GM21423 (cell line): ENCODE measurements around the gene EPM2AIP1.
"Not testable (repeated sequence)": the region's sequence is repeated elsewhere in the genome, so short reads cannot be mapped to it uniquely, and the experiment has no call there.

Experiments
- ATAC-seq: cut with Tn5 transposase; IDR thresholded peaks from one replicate; pipeline ENCODE4 v1.9.1; 2021; ENCODE audit warnings: mild to moderate bottlenecking, moderate library complexity; ENCODE audit not compliant: unreplicated experiment

EPM2AIP1 gene

DNA sequence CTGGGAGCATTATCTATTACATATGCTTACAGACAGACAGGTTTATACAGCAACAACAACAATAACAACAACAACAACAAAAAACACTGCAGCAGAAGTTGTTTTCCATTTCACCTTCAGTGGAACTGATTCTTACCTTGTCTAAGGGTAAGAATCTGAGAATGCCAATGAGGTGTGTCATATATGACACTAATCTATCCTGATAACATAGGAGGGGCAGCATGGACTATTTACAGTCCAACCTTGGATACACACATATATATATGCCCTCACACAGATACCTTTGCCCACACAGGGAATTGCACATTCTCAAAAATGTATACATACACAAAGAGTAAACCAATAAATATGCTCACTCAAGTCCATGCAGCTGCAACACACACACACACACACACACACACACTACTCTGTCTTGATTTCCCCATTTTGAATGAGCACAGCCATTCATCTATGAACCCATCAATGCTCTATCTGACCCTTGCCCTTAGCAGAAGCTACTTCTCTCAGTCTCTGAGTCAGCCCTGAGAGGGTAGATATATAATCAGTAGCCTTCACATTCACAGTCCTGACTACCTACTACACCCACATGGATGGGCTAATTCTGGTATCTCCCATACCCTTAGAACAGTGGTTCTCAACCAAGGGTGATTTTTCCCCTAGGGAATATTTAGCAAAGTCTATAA lies 38.3 kb downstream of the EPM2AIP1 start:
- no peak for ATAC-seq

DNA sequence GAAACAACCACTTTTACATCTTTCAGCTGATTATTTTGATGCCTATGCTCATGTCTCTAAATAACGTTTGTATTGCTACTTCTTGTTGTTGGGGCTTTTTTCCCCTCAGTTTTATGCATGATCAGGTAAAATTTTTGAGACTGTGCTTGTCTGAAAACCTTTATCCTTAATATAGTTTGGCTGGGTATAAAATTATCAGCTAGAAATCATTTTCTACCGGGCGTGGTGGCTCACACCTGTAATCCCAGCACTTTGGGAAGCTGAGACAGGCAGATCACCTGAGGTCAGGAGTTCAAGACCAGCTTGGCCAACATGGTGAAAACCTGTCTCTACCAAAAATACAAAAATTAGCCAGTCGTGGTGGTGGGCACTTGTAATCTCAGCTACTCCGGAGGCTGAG lies 45.1 kb downstream of the EPM2AIP1 start:
- ATAC-seq = not testable (repeated sequence)

DNA sequence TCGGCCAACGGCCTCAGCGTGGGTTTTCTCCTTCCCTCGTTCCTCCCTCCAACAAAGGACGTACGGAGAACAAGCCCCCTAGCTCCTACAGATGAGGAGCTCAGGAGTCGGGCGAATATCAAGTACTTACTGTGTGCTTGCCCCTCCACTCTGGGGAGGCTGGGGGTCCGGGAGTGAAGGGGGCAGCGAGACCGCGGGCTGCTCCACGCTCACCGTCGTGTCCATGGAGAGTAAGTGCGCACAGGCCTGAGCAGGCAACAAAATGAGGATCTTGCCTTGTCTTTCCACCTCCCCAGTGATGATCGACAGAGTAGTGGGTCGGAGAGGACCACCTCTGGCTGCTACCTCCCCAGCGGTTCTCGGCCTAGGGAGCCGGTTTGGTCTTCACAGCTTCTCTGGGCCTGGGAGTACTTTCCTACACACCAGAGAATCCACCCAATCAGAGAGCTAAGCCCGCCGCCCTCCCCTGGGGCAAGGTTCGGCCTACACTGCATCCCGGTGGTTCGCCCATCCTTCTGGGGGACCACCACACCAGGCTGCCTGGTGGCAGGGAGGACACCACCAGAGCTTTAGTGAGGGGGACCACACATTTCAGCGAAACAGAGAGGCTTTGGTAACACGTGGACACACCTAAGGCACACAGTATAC lies 47.5 kb downstream of the EPM2AIP1 start:
- no peak for ATAC-seq

DNA sequence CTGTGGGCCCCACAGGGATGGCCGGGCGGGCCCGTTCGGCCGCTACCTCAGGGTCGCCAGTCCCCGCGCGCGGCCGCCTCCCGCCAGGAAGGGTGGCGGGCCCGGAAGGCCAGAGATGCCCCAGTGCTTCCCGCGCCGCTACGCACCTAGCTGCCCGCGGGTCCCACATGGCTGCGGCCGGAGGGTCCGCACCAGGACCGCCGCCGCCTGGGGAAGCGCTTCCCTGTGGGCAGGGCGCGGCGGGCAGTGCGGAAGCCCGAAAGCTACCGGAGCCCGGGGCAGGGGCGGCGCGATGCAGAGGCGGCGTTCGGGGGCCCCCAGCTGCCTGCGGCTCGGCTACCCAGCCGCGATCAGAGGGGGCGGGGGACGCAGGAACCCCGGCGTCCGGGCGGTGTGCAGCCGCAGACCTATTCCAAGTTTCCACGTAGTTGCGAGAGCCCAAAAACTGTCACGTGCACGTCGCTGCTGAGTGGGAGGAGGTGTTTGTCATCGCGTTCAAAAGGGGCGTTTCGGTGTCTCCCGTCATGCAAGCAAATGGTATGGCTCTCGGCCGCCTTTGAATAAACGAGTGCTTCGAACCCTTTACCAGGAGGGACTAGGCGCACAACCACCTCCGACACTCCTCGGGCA lies 48.2 kb downstream of the EPM2AIP1 start, which contains the start of gene TRANK1:
Gene TRANK1 (minus strand): TSS at position 414 of the 630 bp plus-strand sequence. CDS start 245 bp downstream, at position 169.
- ATAC-seq = peak; percentile 51

DNA sequence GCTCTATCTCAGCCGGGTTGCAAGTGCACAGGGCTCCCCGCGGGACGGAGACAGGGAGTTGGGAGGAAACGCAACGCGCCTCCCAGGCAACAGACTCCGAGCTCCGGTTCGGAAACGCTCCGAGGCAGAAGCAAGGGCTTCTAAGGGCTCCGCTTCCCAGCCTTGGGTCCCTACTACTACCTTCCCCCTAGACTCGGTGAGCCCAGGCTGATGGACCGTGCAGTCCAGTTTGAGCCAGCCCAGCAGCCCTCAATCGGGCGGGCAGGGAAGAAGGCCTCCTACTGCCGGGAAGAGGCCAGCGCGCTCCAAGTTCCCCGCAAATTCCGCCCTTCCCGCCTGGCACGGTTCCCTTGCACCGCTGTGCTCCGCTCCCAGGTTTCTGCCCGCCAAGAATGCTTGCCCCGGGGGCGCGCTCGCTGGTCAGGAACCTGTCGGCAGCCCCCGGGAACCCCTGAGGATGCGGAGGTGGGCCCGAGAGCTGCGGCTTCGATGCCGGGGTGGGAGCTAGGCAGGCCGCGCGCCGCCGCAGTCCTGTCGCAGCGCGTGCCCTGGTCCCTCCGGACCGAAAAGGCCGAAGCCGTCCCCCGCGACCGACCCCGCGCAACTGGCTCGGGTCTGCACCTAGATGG lies 48.8 kb downstream of the EPM2AIP1 start:
- ATAC-seq = peak; percentile 55

DNA sequence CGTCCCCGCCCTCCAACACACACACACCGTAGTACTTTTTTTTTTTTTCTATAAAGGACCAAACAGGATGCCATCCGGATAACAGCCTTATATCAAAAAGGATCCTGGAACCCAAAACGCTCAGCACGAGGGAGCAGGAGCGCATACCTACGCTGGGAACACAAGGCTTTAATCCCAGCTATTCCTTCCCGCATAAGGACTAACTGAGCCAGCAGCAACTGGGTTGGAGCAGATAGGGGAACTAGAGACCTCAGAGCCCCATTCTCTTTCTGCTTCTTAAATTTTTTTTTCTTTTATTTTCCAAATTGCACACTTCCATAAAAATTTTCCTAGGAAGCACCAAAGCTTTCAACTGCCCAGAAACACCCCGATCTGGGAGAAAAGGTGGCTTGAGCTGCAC lies 49.3 kb downstream of the EPM2AIP1 start:
- ATAC-seq = no peak

DNA sequence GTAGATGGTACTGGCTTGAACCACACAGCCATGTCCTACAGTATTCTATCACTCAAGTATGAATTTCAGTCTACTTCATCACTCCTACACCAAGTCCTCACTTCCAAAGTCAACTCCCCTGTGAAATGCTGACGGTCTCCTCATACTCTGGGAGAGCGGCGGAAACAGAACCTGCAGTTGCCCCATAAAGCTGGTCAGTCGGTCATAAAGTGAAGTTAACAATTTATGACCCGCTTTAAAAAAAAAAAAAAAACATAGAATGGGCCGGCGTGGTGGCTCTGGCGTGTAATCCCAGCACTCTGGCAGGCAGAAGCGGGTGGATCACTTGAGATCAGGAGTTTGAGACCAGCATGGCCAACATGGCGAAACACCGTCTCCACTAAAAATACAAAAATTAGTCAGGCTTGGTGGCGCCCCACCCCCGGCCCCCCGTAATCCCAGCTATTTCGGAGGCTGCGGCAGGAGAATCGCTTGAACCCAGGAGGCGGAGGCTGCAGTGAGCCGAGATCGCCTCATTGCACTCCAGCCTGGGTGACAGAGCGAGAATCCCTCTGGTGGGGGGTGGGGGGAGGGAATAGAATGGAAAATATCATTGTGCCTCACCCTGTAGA lies 50.2 kb downstream of the EPM2AIP1 start:
- ATAC-seq = no peak

DNA sequence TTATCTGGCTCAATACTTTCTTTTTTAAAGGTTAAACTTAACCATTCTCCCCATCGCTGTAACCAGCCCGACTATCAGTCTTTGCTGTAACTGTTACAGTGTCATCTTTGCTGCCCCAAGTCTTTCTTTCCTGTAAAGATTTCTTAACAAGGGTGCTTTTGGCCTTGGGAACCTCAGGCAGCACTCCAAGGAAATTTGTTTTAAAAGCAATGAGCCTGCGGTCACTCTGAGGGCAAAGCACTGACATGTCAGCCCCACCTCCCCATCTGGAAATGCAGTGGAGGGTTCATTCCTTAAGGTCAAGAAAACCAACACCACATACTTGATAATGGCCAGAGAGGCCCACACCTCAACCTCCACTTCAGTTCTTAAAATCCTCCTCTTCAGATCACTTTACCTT lies 51.3 kb downstream of the EPM2AIP1 start:
- ATAC-seq = no peak

DNA sequence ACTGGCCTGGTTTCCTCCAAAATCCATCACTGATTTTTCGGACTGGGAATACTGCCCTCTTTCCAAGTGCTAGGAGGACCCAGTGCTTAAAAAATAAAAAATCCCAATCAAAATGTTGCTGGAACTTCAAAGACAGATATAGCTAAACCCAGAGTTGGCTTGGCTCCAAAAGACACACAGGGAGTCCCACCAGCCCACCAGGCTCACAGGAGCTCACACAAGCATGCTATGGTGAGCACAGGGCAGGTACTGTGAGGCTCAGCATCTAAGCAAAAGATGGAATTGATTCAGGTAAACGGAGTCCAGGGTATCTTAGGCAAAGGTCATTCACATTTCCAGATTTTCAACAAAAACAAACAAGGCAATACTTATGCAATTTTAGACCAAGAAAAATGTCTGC lies 51.8 kb downstream of the EPM2AIP1 start:
- ATAC-seq = no peak

DNA sequence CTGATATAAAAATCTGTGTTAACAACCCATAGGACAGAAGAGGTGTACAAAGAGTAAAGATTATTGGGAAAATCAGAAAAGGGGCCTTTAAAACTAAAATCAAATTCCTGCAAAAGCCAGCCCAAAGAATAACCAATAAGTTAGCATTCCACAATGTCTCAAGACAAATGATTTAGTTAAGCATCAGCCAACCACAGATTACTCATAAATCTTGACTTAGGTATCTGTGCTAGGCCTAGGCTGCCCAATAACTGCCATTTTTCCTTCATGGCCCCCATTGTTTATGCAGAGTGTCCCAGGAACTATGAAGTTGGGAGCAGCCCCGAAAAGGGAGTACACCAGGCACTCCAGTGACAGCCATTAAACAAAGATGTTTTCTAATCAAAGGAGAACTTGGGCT lies 55.4 kb downstream of the EPM2AIP1 start:
- no peak for ATAC-seq
